ENCODE results near the gene PARN.
"Not testable (repeated sequence)": the region's sequence is repeated elsewhere in the genome, so short reads cannot be mapped to it uniquely, and the experiment has no call there.

PARN gene

DNA sequence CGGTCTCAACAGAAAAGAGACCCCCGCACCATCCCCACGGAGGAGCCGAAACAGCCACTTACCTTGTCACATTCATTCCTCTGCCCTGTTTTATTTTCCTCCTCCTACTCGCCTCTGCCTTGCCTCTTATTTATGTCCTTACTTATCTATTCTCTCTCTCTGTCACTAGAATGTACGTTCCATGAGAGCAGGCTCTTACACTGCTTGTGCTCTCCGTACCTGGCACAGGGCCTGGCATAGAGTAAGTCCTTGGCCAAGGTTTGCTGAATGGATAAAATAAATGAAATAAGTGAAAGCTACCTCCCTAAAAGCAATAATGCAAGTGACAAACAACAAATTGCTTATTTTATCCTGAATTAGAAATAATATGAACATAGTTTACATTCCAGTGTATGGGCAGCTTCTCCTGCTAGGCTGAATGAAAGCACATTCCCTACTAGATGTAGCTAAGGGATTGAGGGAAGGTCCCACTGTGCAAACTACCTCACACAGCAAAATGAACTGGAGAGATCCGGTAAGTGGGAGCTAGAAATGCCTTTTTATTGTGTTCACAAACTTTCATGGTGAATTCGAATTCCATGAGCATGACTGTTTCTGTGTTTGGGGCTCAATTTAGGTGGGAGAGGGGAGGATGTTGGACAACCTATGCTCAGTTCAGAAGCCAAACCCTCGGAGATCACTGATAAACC is 173.1 kb downstream of the PARN start:
- no peak overlapping the region for H3K4me3 Mint-ChIP-seq
- DNase-seq = no peak
- H3K27me3 Mint-ChIP-seq = no peaks in the 10 kb centered on the region
- no peak overlapping the region for H3K27ac Mint-ChIP-seq
- peaks cover 24 to 25% of the 10 kb centered on the region in 2 donors for H3K36me3 Mint-ChIP-seq
- no peak for ATAC-seq (replicated peaks)
- no peaks in the 10 kb centered on the region for H3K4me1 Mint-ChIP-seq
- H3K9me3 Mint-ChIP-seq = no peaks in the 10 kb centered on the region

DNA sequence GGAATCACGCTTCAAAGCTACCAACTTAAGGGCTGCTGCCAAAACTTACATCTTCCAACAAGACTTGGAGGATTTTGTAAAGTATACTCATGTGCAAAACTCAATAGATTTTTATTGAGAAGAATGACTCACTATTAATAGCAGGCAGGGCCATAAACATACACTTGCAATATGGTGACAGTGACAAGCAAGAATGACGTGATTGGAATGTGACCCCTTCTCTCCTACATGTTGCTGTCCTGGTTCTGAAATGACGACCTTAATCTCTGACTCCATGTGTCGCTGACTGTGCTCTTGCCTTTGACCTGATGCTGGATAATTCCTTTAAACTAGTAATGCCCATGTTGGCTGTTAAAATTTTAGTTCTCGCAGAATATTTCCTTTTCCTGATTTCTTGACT is 174.5 kb downstream of the PARN start:
- H3K27me3 Mint-ChIP-seq = no peaks in the 10 kb centered on the region
- no peaks in the 10 kb centered on the region for H3K9me3 Mint-ChIP-seq
- H3K4me1 Mint-ChIP-seq = no peaks in the 10 kb centered on the region
- H3K4me3 Mint-ChIP-seq = no peak overlapping the region
- ATAC-seq (replicated peaks) (no peak), DNase-seq (no peak)
- peaks cover 12% of the 10 kb centered on the region in 2 donors for H3K36me3 Mint-ChIP-seq
- no peak overlapping the region for H3K27ac Mint-ChIP-seq

DNA sequence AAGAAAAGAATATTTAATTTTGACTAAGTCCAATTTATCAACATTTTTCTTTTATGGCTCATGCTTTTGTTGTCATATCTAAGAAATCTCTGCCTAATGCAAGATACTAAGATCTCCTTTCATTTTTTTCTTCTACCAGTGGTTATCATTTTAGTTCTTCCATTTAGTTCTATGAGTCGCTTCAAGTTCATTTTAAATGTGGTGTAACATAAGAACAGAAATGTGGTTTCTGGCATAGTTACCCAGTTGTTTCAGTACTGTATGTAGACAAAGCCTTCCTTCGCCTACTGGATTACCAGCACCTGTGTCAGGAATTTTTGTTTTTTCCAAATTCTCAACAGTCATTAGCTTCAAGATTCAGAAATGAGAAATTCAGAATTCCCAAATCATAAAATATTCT is 175.7 kb downstream of the PARN start:
- Mint-ChIP-seq H3K9me3 (no peaks in the 10 kb centered on the region), H3K36me3 (peaks cover 12% of the 10 kb centered on the region in 2 donors), H3K4me3 (no peak overlapping the region), H3K27ac (no peak overlapping the region), H3K4me1 (no peaks in the 10 kb centered on the region), H3K27me3 (no peaks in the 10 kb centered on the region)
- DNase-seq = no peak
- ATAC-seq (replicated peaks) = no peak

DNA sequence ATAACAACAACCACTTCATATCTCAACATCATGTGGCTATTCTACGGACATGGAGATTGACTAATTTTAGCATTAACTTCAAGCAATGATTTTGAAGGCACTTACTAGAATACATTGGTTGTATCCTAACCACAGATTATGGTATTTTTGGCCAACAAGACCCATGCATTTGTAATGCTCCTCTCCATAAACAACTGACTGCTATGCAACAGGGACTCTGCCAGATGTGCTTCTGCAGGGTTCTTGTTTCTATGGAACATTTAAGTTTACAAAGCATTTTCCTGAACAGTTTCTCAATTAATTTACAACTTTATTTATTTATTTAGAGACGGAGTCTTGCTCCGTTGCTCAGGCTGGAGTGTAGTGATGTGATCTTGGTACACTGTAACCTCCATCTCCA is 178.0 kb downstream of the PARN start:
- ATAC-seq (replicated peaks) (no peak), DNase-seq (no peak)
- no peaks in the 10 kb centered on the region for H3K27me3 Mint-ChIP-seq
- H3K4me1 Mint-ChIP-seq = no peaks in the 10 kb centered on the region
- H3K36me3 Mint-ChIP-seq = peaks cover 5 to 9% of the 10 kb centered on the region in 2 donors
- no peaks in the 10 kb centered on the region for H3K9me3 Mint-ChIP-seq
- H3K27ac Mint-ChIP-seq = no peak overlapping the region
- no peak overlapping the region for H3K4me3 Mint-ChIP-seq

GRCh38 chr16:14450846-14451245 is 179.2 kb downstream of the PARN start:
- Mint-ChIP-seq H3K9me3 (no peaks in the 10 kb centered on the region), H3K4me3 (no peak overlapping the region), H3K27me3 (no peaks in the 10 kb centered on the region), H3K27ac (no peak overlapping the region), H3K36me3 (peaks cover 7 to 12% of the 10 kb centered on the region in 2 donors), H3K4me1 (no peaks in the 10 kb centered on the region)
- DNase-seq (no peak), ATAC-seq (replicated peaks) (no peak)

DNA sequence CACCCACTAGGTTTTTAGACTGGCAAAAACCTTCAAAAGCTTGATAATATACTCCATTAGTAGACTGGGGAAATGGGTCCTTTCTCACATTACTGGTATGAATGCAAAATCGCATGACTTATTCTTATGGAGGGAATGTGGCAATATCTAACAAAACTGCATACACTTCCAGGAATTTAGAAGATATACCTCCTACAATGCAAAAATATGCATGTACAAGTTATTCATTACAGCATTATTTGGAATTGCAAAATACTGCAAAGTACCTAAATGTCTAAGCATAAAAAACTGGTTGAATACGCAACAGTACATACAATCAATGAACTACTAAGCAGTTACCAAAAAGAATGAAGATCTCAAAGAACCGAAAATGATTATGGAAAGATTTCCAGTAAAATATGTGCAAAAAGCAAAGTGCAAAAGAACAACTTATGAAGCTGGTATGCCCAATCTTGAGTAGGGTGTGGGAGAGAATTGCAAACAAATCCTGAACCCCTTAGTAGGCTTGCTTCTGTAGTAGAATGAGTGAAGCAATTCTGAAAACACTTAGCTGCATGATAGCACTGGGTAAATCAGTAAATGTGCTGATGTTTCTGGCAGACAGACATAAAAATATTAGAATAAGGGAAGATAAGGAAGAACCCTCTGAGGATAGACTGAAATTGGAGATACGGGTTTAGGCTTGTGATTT is 180.1 kb downstream of the PARN start:
- Mint-ChIP-seq H3K4me3 (no peak overlapping the region), H3K9me3 (no peaks in the 10 kb centered on the region), H3K36me3 (peaks cover 15 to 16% of the 10 kb centered on the region in 2 donors), H3K27me3 (no peaks in the 10 kb centered on the region), H3K4me1 (no peaks in the 10 kb centered on the region), H3K27ac (peak overlapping the region; percentile 62)
- ATAC-seq (replicated peaks) (no peak), DNase-seq (no peak)

- no peaks in the 10 kb centered on the region for H3K27me3 Mint-ChIP-seq
- H3K27ac Mint-ChIP-seq = no peak overlapping the region
- H3K9me3 Mint-ChIP-seq = no peaks in the 10 kb centered on the region
- peaks cover 12 to 19% of the 10 kb centered on the region in 2 donors for H3K36me3 Mint-ChIP-seq
- DNase-seq (no peak), ATAC-seq (replicated peaks) (no peak)
- no peaks in the 10 kb centered on the region for H3K4me1 Mint-ChIP-seq
- H3K4me3 Mint-ChIP-seq = no peak overlapping the region
Observed at GRCh38 chr16:14449334-14449733, 180.7 kb downstream of the PARN start.

- no peaks in the 10 kb centered on the region for H3K9me3 Mint-ChIP-seq
- no peak overlapping the region for H3K4me3 Mint-ChIP-seq
- DNase-seq (no peak), ATAC-seq (replicated peaks) (no peak)
- H3K27me3 Mint-ChIP-seq = no peaks in the 10 kb centered on the region
- H3K4me1 Mint-ChIP-seq = no peaks in the 10 kb centered on the region
- no peak overlapping the region for H3K27ac Mint-ChIP-seq
- peaks cover 12 to 19% of the 10 kb centered on the region in 2 donors for H3K36me3 Mint-ChIP-seq
Observed at GRCh38 chr16:14448879-14449278, 181.2 kb downstream of the PARN start.

DNA sequence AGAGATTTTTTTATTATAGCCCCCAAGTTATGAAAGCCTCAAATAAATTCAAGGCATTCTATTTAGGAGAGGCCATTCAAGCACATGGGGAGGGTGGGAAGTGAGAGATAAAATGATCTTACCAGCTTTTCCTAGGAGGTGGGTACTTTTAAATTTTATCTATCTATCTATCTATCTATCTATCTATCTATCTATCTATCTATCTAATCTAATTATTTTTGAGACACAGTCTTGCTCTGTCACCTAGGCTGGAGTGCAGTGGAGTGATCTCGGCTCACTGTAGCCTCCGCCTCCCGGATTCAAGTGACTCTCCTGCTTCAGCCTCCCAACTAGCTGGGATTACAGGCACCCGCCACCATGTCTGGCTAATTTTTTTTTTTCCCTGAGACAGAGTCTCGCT is 182.3 kb downstream of the PARN start:
- ATAC-seq (replicated peaks) (no peak), DNase-seq (no peak)
- Mint-ChIP-seq H3K4me3 (no peak overlapping the region), H3K9me3 (no peaks in the 10 kb centered on the region), H3K27me3 (no peaks in the 10 kb centered on the region), H3K4me1 (no peaks in the 10 kb centered on the region), H3K36me3 (peaks cover 16 to 22% of the 10 kb centered on the region in 2 donors), H3K27ac (no peak overlapping the region)

GRCh38 chr16:14446796-14447195 is 183.3 kb downstream of the PARN start:
- Mint-ChIP-seq H3K4me1 (no peaks in the 10 kb centered on the region), H3K27ac (no peak overlapping the region), H3K36me3 (peaks cover 16 to 25% of the 10 kb centered on the region in 2 donors), H3K27me3 (no peaks in the 10 kb centered on the region), H3K9me3 (no peaks in the 10 kb centered on the region), H3K4me3 (no peak overlapping the region)
- ATAC-seq (replicated peaks) (no peak), DNase-seq (no peak)

GRCh38 chr16:14445937-14446715 is 183.9 kb downstream of the PARN start:
- DNase-seq (no peak), ATAC-seq (replicated peaks) (no peak)
- Mint-ChIP-seq H3K36me3 (peaks cover 16 to 25% of the 10 kb centered on the region in 2 donors), H3K4me3 (no peak overlapping the region), H3K4me1 (no peaks in the 10 kb centered on the region), H3K9me3 (no peaks in the 10 kb centered on the region), H3K27me3 (no peaks in the 10 kb centered on the region), H3K27ac (no peak overlapping the region)

GRCh38 chr16:14444979-14445810 is 184.9 kb downstream of the PARN start:
- Mint-ChIP-seq H3K36me3 (peaks cover 16 to 29% of the 10 kb centered on the region in 2 donors), H3K9me3 (no peaks in the 10 kb centered on the region), H3K27me3 (no peaks in the 10 kb centered on the region), H3K4me3 (no peak overlapping the region), H3K27ac (no peak overlapping the region), H3K4me1 (no peaks in the 10 kb centered on the region)
- no peak for ATAC-seq (replicated peaks)
- DNase-seq = no peak

DNA sequence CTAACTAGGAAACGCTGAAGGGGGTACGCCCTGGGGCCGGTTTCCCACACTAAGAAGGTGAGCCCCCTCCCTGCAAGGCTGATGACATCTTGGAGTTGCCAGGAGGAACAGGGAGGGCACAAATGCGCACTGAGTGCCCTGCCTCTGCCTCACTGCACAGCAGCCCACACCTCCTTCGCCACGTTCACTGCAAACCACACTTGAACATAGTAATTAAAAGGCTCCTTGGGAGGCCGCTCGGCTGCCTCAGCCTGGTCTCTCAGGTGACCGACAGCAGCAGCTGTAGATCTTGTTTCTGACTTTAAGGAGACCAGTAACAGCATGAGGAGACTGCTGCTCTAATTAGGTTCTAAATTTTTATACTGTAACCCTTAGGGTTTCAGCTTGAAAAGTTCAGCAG is 188.5 kb downstream of the PARN start:
- H3K27me3 Mint-ChIP-seq, H3K4me1 Mint-ChIP-seq: not testable (repeated sequence)

DNA sequence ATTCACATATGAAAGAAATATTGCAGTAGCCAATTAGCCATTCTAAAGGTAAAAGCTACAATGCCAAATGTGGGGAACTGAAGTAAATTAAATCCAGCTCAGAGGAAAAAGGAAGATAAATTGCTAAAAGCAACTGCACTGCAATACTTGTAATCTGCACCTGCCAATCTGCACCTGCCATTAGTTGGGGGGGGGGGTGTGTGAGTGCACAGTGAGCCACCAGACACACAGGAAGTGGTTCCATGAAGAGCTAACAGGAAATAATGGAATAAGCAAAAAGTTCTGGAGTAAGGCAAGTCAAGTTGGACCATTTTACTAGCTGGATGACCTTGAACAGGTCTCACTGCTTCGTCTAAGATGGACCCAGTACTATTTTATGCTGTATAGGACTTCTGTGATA is 191.8 kb downstream of the PARN start:
- H3K27ac Mint-ChIP-seq = peak overlapping the region; percentile 25
- no peaks in the 10 kb centered on the region for H3K4me1 Mint-ChIP-seq
- H3K36me3 Mint-ChIP-seq = peaks cover 35 to 41% of the 10 kb centered on the region in 2 donors
- ATAC-seq (replicated peaks) (no peak), DNase-seq (no peak)
- no peak overlapping the region for H3K4me3 Mint-ChIP-seq
- no peaks in the 10 kb centered on the region for H3K9me3 Mint-ChIP-seq
- no peaks in the 10 kb centered on the region for H3K27me3 Mint-ChIP-seq

More for the DNA sequence above, 188.5 kb downstream of the PARN start:
- not testable (repeated sequence) for H3K4me3 Mint-ChIP-seq; DNase-seq; H3K27ac Mint-ChIP-seq; ATAC-seq (replicated peaks); H3K9me3 Mint-ChIP-seq
- H3K36me3 Mint-ChIP-seq = peaks cover 21 to 29% of the 10 kb centered on the region in 2 donors

Data from stimulated activated naive B cell treated with anti-CD40 and anti-IgM and Interleukin-4, amounts not matched to agents 10 μg/mL and 1 μg/mL and 100 μg/mL, for 72 hours (primary cell).